Stromal cell of bone marrow (primary cell): ENCODE data around the gene DENND5A.
"Not testable (repeated sequence)": the region's sequence is repeated elsewhere in the genome, so short reads cannot be mapped to it uniquely, and the experiment has no call there.

Experiments used
- DNase-seq: peaks from one replicate; pipeline ENCODE4 v3.0.0-alpha.2; 2012; ENCODE audit warnings: low read depth

DENND5A gene

GRCh38 chr11:9137293-9138132 lies 127.6 kb downstream of the DENND5A start:
- peak; percentile 35 for DNase-seq

- DNase-seq, result no peak
Observed at GRCh38 chr11:9136741-9137140, 128.4 kb downstream of the DENND5A start.

- DNase-seq, result no peak
Observed at GRCh38 chr11:9133956-9134355, 131.2 kb downstream of the DENND5A start.

- DNase-seq, result no peak
Observed at GRCh38 chr11:9132203-9132878, 132.8 kb downstream of the DENND5A start.

GRCh38 chr11:9130297-9130696 lies 134.9 kb downstream of the DENND5A start:
- no peak for DNase-seq

GRCh38 chr11:9126636-9127035 lies 138.5 kb downstream of the DENND5A start:
- no peak for DNase-seq

- DNase-seq, result no peak
Observed at GRCh38 chr11:9125185-9125886, 139.8 kb downstream of the DENND5A start.

GRCh38 chr11:9123595-9124304 lies 141.4 kb downstream of the DENND5A start:
- DNase-seq, result no peak

- no peak for DNase-seq
Observed at GRCh38 chr11:9121469-9121796, 143.7 kb downstream of the DENND5A start.

GRCh38 chr11:9120664-9121468 lies 144.3 kb downstream of the DENND5A start:
- no peak for DNase-seq

- no peak for DNase-seq
Observed at GRCh38 chr11:9118277-9118676, 146.9 kb downstream of the DENND5A start.

GRCh38 chr11:9112075-9112474 lies 153.1 kb downstream of the DENND5A start:
- DNase-seq, result no peak

GRCh38 chr11:9109858-9110731 lies 155.1 kb downstream of the DENND5A start:
- DNase-seq, result no peak

GRCh38 chr11:9104580-9104979 lies 160.6 kb downstream of the DENND5A start:
- no peak for DNase-seq

GRCh38 chr11:9103542-9104276 lies 161.4 kb downstream of the DENND5A start:
- DNase-seq, result no peak

GRCh38 chr11:9099617-9100016 lies 165.5 kb downstream of the DENND5A start:
- no peak for DNase-seq

GRCh38 chr11:9098455-9098854 lies 166.7 kb downstream of the DENND5A start:
- not testable (repeated sequence) for DNase-seq

GRCh38 chr11:9097186-9097943 lies 167.8 kb downstream of the DENND5A start:
- DNase-seq, result not testable (repeated sequence)

GRCh38 chr11:9096427-9096826 lies 168.7 kb downstream of the DENND5A start:
- no peak for DNase-seq
